ENCODE measurements around the gene ABCA1.

DNA sequence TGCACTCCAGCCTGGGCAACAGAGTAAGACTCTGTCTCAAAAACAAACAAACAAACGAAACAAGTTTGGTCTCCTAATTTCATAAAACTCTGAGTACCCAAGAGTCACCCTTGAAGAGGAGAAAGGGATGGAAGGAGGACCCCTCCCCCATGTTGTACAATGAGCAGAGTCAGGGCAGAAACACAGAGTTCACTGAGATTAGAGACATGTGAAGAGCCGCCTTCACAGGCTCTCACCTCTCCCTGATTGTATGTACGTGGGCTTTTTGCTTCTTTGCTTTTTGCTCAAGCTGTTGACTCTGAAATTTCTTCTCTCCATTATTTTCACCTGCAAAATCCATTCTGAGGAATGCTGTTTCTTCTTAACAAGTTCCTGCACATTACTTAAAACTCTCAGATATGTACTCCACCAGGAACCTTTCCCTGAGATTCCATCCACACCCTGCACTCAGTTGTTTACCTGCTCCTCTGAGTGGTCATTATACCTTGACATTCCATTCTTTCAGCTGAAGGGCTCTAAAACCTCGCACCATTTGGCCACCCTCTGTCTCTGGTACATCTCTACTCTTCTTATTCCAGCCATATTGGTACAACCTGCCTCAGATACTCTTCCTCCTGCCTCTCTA is 44.4 kb upstream of the ABCA1 start:
- TF ChIP-seq CTCF (IDR thresholded peaks at IDR 0.05) (no peak), POLR2AphosphoS5 (IDR thresholded peaks at IDR 0.05) (peak in 1 of 2 donors; percentile 17), POLR2A (IDR thresholded peaks at IDR 0.05) (no peak), EP300 (IDR thresholded peaks at IDR 0.05) (peak in 3 of 4 donors; percentile 37 to 50 (median 47))

Measured in upper lobe of left lung (tissue), 4 donors.